Effector memory CD8-positive, alpha-beta T cell (primary cell): ENCODE measurements around the gene MEI1.
A peak's percentile ranks its signal among the peaks of the same experiment; 100 is the strongest.

Source experiments
- ATAC-seq: fragments of 150-1000 bp; cut with Tn5 transposase; replicated peaks from 2 replicates; pipeline ENCODE4 v1.10.0; 2021; ENCODE audit warnings: mild to moderate bottlenecking, moderate library complexity
- DNase-seq, 3 experiments: peaks; one replicate each; pipeline ENCODE4 v3.0.0; 2021
- H3K27ac Mint-ChIP-seq, 2 donors: one replicate each; pipeline ENCODE4 v1.8.0; 2022; ENCODE audit warnings: mild to moderate bottlenecking in 2 of 2, mixed read lengths in 2 of 2, moderate library complexity in 2 of 2
- H3K27me3 Mint-ChIP-seq, 2 donors: one replicate each; pipeline ENCODE4 v1.8.0; 2022; ENCODE audit warnings: mixed read lengths in 2 of 2
- H3K36me3 Mint-ChIP-seq: one replicate; pipeline ENCODE4 v1.8.0; 2022; ENCODE audit warnings: mild to moderate bottlenecking, moderate library complexity, mixed read lengths; ENCODE audit not compliant: insufficient read depth
- H3K4me1 Mint-ChIP-seq, 2 donors: one replicate each; pipeline ENCODE4 v1.8.0; 2022; ENCODE audit warnings: low read depth in 2 of 2, mixed read lengths in 2 of 2
- H3K4me3 Mint-ChIP-seq, 2 donors: one replicate each; pipeline ENCODE4 v1.8.0; 2022; ENCODE audit warnings: mild to moderate bottlenecking in 2 of 2, mixed read lengths in 2 of 2, moderate library complexity in 2 of 2
- H3K9me3 Mint-ChIP-seq, 2 donors: one replicate each; pipeline ENCODE4 v1.8.0; 2022; ENCODE audit warnings: mixed read lengths in 2 of 2

The MEI1 gene

GRCh38 chr22:41793871-41794270 is 94.6 kb downstream of the MEI1 start:
- no peak for ATAC-seq
- no peak overlapping the region for H3K4me3 Mint-ChIP-seq
- peak overlapping the region; percentile 21 to 49 for H3K27ac Mint-ChIP-seq
- DNase-seq, result no peak
- H3K36me3 Mint-ChIP-seq, result peaks cover 52% of the 10 kb centered on the region
- H3K9me3 Mint-ChIP-seq, result no peaks in the 10 kb centered on the region
- H3K27me3 Mint-ChIP-seq, result no peaks in the 10 kb centered on the region
- H3K4me1 Mint-ChIP-seq, result peaks cover 6 to 15% of the 10 kb centered on the region in 2 donors

- H3K4me1 Mint-ChIP-seq, result peaks cover 23 to 28% of the 10 kb centered on the region in 2 donors
- peaks cover 58% of the 10 kb centered on the region for H3K36me3 Mint-ChIP-seq
- H3K9me3 Mint-ChIP-seq, result no peaks in the 10 kb centered on the region
- peak overlapping the region; percentile 97 to 99 for H3K27ac Mint-ChIP-seq
- H3K27me3 Mint-ChIP-seq, result no peaks in the 10 kb centered on the region
- H3K4me3 Mint-ChIP-seq, result peak overlapping the region; percentile 95 to 97
- ATAC-seq (no peak), DNase-seq (no peak)
These were observed 99.4 kb downstream of the MEI1 start for GRCh38 chr22:41798736-41799135.

- ATAC-seq, result peak; percentile 57
- H3K4me3 Mint-ChIP-seq, result peak overlapping the region; percentile 95 to 97
- peaks cover 26 to 34% of the 10 kb centered on the region in 2 donors for H3K4me1 Mint-ChIP-seq
- peak overlapping the region; percentile 97 to 99 for H3K27ac Mint-ChIP-seq
- no peak for DNase-seq
- no peaks in the 10 kb centered on the region for H3K27me3 Mint-ChIP-seq
- H3K36me3 Mint-ChIP-seq, result peaks cover 50% of the 10 kb centered on the region
- H3K9me3 Mint-ChIP-seq, result no peaks in the 10 kb centered on the region
These were observed 100.4 kb downstream of the MEI1 start for GRCh38 chr22:41799486-41800347.

- DNase-seq, result peak; percentile 89 to 92 (median 90)
- peak within 1 kb of the TSS; percentile 95 to 97 for H3K4me3 Mint-ChIP-seq
- peaks cover 29 to 34% of the 10 kb centered on the region in 2 donors for H3K4me1 Mint-ChIP-seq
- H3K36me3 Mint-ChIP-seq, result peaks cover 43% of the 10 kb centered on the region
- ATAC-seq, result peak; percentile 95
- H3K9me3 Mint-ChIP-seq, result no peaks in the 10 kb centered on the region
- peak within 1 kb of the TSS; percentile 97 to 99 for H3K27ac Mint-ChIP-seq
- H3K27me3 Mint-ChIP-seq, result no peaks in the 10 kb centered on the region
These were observed 101.2 kb downstream of the MEI1 start, which contains the start of gene CCDC134 for GRCh38 chr22:41800348-41801146. TSS of gene CCDC134 (plus strand) at chr22:41800679. CDS start at chr22:41808891, 8,212 bp downstream.

GRCh38 chr22:41801147-41801819 is 102.0 kb downstream of the MEI1 start:
- Mint-ChIP-seq H3K36me3 (peaks cover 40% of the 10 kb centered on the region), H3K4me1 (peaks cover 29 to 34% of the 10 kb centered on the region in 2 donors), H3K4me3 (peak overlapping the region; percentile 95 to 97), H3K27ac (peak overlapping the region; percentile 97 to 99), H3K9me3 (no peaks in the 10 kb centered on the region), H3K27me3 (no peaks in the 10 kb centered on the region)
- no peak for ATAC-seq
- no peak for DNase-seq

- Mint-ChIP-seq H3K27me3 (no peaks in the 10 kb centered on the region), H3K4me3 (peak overlapping the region; percentile 95 to 97), H3K27ac (peak overlapping the region in 1 of 2 donors; percentile 99), H3K36me3 (peaks cover 39% of the 10 kb centered on the region), H3K4me1 (peaks cover 29 to 36% of the 10 kb centered on the region in 2 donors), H3K9me3 (no peaks in the 10 kb centered on the region)
- DNase-seq, result no peak
- no peak for ATAC-seq
These were observed 102.6 kb downstream of the MEI1 start for GRCh38 chr22:41801886-41802285.

- no peak for ATAC-seq
These were observed 106.3 kb downstream of the MEI1 start for GRCh38 chr22:41805639-41806038.

GRCh38 chr22:41808400-41808799 is 109.1 kb downstream of the MEI1 start:
- Mint-ChIP-seq H3K27ac (no peak overlapping the region), H3K9me3 (no peaks in the 10 kb centered on the region), H3K4me1 (peaks cover 10 to 18% of the 10 kb centered on the region in 2 donors), H3K4me3 (no peak overlapping the region), H3K27me3 (no peaks in the 10 kb centered on the region), H3K36me3 (peaks cover 15% of the 10 kb centered on the region)
- ATAC-seq (no peak), DNase-seq (no peak)

More at GRCh38 chr22:41805639-41806038, 106.3 kb downstream of the MEI1 start:
- Mint-ChIP-seq H3K27me3 (no peaks in the 10 kb centered on the region), H3K9me3 (no peaks in the 10 kb centered on the region), H3K27ac (no peak overlapping the region), H3K4me3 (no peak overlapping the region), H3K36me3 (peaks cover 27% of the 10 kb centered on the region), H3K4me1 (peaks cover 23 to 37% of the 10 kb centered on the region in 2 donors)
- no peak for DNase-seq

GRCh38 chr22:41810022-41810421 is 110.7 kb downstream of the MEI1 start:
- H3K27ac Mint-ChIP-seq, result peak overlapping the region in 1 of 2 donors; percentile 71

GRCh38 chr22:41812805-41813545 is 113.7 kb downstream of the MEI1 start:
- DNase-seq (no peak), ATAC-seq (no peak)
- H3K36me3 Mint-ChIP-seq, result peaks cover 18% of the 10 kb centered on the region
- H3K4me3 Mint-ChIP-seq, result no peak overlapping the region
- peaks cover 4% of the 10 kb centered on the region in 2 donors for H3K4me1 Mint-ChIP-seq
- H3K27ac Mint-ChIP-seq, result no peak overlapping the region
- no peaks in the 10 kb centered on the region for H3K9me3 Mint-ChIP-seq
- H3K27me3 Mint-ChIP-seq, result no peaks in the 10 kb centered on the region

More at GRCh38 chr22:41810022-41810421, 110.7 kb downstream of the MEI1 start:
- no peak overlapping the region for H3K4me3 Mint-ChIP-seq
- no peaks in the 10 kb centered on the region for H3K9me3 Mint-ChIP-seq
- peaks cover 4 to 8% of the 10 kb centered on the region in 2 donors for H3K4me1 Mint-ChIP-seq
- H3K36me3 Mint-ChIP-seq, result peaks cover 11% of the 10 kb centered on the region
- ATAC-seq, result no peak
- H3K27me3 Mint-ChIP-seq, result no peaks in the 10 kb centered on the region
- no peak for DNase-seq

GRCh38 chr22:41813726-41814410 is 114.6 kb downstream of the MEI1 start:
- no peaks in the 10 kb centered on the region for H3K27me3 Mint-ChIP-seq
- H3K36me3 Mint-ChIP-seq, result peaks cover 18% of the 10 kb centered on the region
- ATAC-seq, result no peak
- no peak for DNase-seq
- peaks cover 4% of the 10 kb centered on the region in 2 donors for H3K4me1 Mint-ChIP-seq
- no peaks in the 10 kb centered on the region for H3K9me3 Mint-ChIP-seq
- H3K4me3 Mint-ChIP-seq, result no peak overlapping the region
- H3K27ac Mint-ChIP-seq, result no peak overlapping the region

GRCh38 chr22:41815716-41816115 is 116.4 kb downstream of the MEI1 start:
- Mint-ChIP-seq H3K27me3 (no peaks in the 10 kb centered on the region), H3K4me1 (no peaks in the 10 kb centered on the region), H3K9me3 (no peaks in the 10 kb centered on the region), H3K4me3 (no peak overlapping the region), H3K27ac (no peak overlapping the region), H3K36me3 (peaks cover 12% of the 10 kb centered on the region)
- ATAC-seq (no peak), DNase-seq (no peak)
